Endothelial cell of hepatic sinusoid (primary cell): ENCODE results near the gene QRFP.
"Not testable (repeated sequence)": the region's sequence is repeated elsewhere in the genome, so short reads cannot be mapped to it uniquely, and the experiment has no call there.

ENCODE experiments used
- in situ Hi-C: cut with HindIII; loops from 2 replicates; pipeline ENCODE4 v1.10.0; 2017; ENCODE audit warnings: low sequenced_read_pairs

QRFP gene

GRCh38 chr9:130858739-130859705, 37.6 kb downstream of the QRFP start:
- in situ Hi-C loops, result no loop called here

GRCh38 chr9:130857864-130858738, 38.5 kb downstream of the QRFP start:
- in situ Hi-C loops, result no loop called here

GRCh38 chr9:130856474-130856873, 40.1 kb downstream of the QRFP start:
- in situ Hi-C loops, result no loop called here

GRCh38 chr9:130854835-130855234, 41.8 kb downstream of the QRFP start:
- in situ Hi-C loops, result no loop called here

- in situ Hi-C loops, result no loop called here
Observed at GRCh38 chr9:130854092-130854491, 42.5 kb downstream of the QRFP start.

- in situ Hi-C loops, result no loop called here
Observed at GRCh38 chr9:130852801-130853200, 43.8 kb downstream of the QRFP start.

GRCh38 chr9:130849356-130849755, 47.3 kb downstream of the QRFP start:
- in situ Hi-C loops, result no loop called here

DNA sequence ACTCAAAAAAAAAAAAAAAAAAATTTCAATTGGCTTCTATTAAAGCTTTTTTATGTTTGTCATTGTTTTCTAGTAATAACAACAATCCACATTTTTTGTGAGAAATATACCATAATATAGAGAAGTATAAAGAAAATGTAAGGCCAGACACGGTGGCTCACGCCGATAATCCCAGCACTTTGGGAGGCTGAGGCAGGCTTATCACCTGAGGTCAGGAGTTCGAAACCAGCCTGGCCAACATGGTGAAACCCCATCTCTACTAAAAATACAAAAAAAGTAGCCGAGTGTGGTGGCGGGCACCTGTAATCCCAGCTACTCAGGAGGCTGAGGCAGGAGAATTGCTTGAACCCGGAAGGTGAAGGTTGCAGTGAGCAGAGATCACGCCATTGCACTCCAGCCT, 48.1 kb downstream of the QRFP start:
- in situ Hi-C loops, result not testable (repeated sequence)

GRCh38 chr9:130847306-130848217, 49.0 kb downstream of the QRFP start:
- in situ Hi-C loops, result no loop called here

GRCh38 chr9:130846487-130847305, 49.9 kb downstream of the QRFP start:
- in situ Hi-C loops, result no loop called here

DNA sequence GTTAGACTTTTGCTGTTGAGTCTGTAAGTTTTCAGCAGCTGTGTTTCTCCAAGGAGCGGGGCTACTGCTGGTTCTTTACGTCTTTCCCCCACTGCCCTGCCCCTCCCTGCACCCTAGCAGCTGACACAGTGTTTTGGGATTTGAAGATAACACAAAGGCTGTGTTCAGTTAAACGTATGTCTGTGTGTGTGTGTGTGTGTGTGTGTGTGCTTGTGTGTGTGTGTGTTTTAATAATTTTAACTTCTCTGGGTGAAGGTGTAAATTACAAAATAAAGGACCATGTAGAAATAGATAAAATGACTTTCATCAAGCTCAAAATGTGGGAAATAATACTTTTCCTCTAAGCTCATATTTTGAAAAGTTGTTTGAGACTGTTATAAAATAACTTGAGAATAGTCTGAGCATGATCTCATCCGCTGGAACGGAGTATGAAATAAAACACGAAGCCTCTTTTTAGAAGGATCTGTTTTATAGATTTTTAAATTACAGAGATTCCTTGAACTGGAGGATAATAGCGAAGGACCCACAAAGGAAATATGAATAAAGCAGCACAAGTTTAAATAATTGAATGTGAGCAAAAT, 50.6 kb downstream of the QRFP start:
- in situ Hi-C loops, result no loop called here

DNA sequence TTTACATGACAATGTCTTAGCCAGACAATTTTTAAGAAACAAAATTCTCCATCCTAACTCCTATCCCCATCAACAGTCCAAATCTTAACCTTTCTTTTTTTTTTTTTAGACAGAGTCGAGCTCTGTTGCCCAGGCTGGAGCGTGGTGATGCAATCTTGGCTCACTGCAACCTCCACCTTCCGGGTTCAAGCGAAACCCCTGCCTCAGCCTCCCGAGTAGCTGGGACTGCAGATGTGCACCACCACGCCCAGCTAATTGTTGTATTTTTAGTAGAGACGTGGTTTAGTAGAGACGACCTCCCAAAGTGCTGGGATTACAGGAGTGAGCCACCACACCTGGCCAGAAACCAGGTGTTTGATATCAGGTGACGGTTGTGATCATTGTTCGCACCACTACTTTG, 51.4 kb downstream of the QRFP start:
- in situ Hi-C loops, result no loop called here

DNA sequence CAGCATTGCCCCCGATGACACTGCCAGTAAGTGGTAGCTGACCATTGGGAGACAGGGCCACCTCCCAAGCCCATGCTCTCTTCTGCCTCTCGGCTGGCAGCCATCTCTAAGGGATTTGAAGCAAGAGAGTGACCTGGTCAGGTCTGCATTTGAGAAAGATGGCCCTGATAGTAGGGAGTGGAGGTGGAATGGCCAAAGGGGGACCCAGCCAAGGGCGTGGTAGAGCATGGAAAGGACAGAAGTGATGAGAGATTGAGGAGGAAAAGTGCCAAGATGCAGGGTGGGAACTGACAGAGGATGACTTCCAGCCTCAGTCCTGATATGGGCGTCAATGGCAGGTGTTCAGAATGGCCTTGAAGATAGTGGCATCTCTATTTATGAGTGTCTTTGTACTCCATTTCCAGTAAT, 52.6 kb downstream of the QRFP start:
- in situ Hi-C loops, result no loop called here

GRCh38 chr9:130843049-130843908, 53.3 kb downstream of the QRFP start:
- in situ Hi-C loops, result no loop called here
